ENCODE data around the gene SYT9. TPM values are rescaled to one million over a fixed set of nuclear protein-coding genes. Genes with fewer than 3 reads are reported as not detected.

Gene SYT9
- total and polyA plus RNA-seq, 2 of the 4 experiments (the other 2 are of a cell fraction), result not detected

DNA sequence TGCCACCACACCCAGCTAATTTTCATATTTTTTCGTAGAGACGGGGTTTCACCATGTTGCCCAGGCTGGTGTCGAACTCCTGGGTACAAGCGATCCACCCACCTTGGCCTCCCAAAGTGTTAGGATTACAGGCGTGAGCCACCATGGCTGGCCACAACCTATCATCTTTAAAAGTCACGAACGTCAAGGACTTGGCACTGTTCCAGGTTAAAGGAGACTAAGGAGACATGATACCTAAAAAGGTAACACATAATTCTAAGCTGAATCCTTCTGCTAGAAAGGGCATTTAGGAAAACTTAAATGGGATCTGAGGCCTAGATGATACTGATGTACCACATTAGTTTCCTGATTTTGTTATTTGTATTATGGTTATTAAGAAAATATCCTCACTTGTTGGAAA lies 43.3 kb upstream of the SYT9 start:
- no peaks in the 10 kb centered on the region for H3K79me1 ChIP-seq (ENCODE audit: low read depth in 1 of 2, low read length in 2 of 2)
- no peak overlapping the region for H3K4me3 ChIP-seq (ENCODE audit: insufficient read depth, low read depth, low read length)
- H2AK5ac ChIP-seq (ENCODE audit: low read depth, low read length), result no peak overlapping the region
- H3K4ac ChIP-seq (ENCODE audit: low read depth, low read length), result no peak overlapping the region
- no peak overlapping the region for H2BK15ac ChIP-seq (ENCODE audit: low read depth, low read length)
- no peak overlapping the region for H2BK120ac ChIP-seq (ENCODE audit: low read depth, low read length)
- no peaks in the 10 kb centered on the region; the same call in 1 of the 2 replicates for H3K9me1 ChIP-seq (ENCODE audit: insufficient read depth, low read length)
- ATAC-seq (ENCODE audit: low read depth), result no peak
- WGBS, 2 experiments (ENCODE audit: extremely low coverage in 2 of 2, insufficient read length in 1 of 2), result 63% methylated on average over 3 of the region's 7 CpGs; no CpG with 5 or more reads in 1 of the 2 experiments
- H3K36me3 ChIP-seq (ENCODE audit: control insufficient read depth, insufficient read depth, low read length), result no peaks in the 10 kb centered on the region
- H2AFZ ChIP-seq (replicated peaks; ENCODE audit: low read length, poor library complexity), result no peak overlapping the region
- H4K91ac ChIP-seq (ENCODE audit: insufficient read depth, low read depth, low read length), result no peak overlapping the region
- intact Hi-C loops (cut with micrococcal nuclease), result no loop called here
- no peak overlapping the region for H3K27ac ChIP-seq (ENCODE audit: insufficient read depth, low read length)
- TF ChIP-seq BHLHE40 (IDR thresholded peaks at IDR 0.05; ENCODE audit: low read depth, low read length), result no peak
- TF ChIP-seq NFE2L2 (IDR thresholded peaks at IDR 0.05; ENCODE audit: low read depth, low read length), result no peak
- no peak for TF ChIP-seq SMC3 (IDR thresholded peaks at IDR 0.05; ENCODE audit: low read depth, low read length)
- no peak for TF ChIP-seq CHD1 (IDR thresholded peaks at IDR 0.05; ENCODE audit: low read depth, low read length)
- no peak for TF ChIP-seq MXI1 (IDR thresholded peaks at IDR 0.05; ENCODE audit: borderline replicate concordance, low read depth, low read length)
- TF ChIP-seq MAZ (IDR thresholded peaks at IDR 0.05; ENCODE audit: borderline replicate concordance, low read depth, low read length), result no peak
- TF ChIP-seq, protein P1, sequence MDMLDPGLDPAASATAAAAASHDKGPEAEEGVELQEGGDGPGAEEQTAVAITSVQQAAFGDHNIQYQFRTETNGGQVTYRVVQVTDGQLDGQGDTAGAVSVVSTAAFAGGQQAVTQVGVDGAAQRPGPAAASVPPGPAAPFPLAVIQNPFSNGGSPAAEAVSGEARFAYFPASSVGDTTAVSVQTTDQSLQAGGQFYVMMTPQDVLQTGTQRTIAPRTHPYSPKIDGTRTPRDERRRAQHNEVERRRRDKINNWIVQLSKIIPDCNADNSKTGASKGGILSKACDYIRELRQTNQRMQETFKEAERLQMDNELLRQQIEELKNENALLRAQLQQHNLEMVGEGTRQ (IDR thresholded peaks at IDR 0.05; ENCODE audit: low read depth, low read length), result no peak
- TF ChIP-seq MAFK (IDR thresholded peaks at IDR 0.05; ENCODE audit: low read depth, low read length), result no peak
- TF ChIP-seq, protein P2, sequence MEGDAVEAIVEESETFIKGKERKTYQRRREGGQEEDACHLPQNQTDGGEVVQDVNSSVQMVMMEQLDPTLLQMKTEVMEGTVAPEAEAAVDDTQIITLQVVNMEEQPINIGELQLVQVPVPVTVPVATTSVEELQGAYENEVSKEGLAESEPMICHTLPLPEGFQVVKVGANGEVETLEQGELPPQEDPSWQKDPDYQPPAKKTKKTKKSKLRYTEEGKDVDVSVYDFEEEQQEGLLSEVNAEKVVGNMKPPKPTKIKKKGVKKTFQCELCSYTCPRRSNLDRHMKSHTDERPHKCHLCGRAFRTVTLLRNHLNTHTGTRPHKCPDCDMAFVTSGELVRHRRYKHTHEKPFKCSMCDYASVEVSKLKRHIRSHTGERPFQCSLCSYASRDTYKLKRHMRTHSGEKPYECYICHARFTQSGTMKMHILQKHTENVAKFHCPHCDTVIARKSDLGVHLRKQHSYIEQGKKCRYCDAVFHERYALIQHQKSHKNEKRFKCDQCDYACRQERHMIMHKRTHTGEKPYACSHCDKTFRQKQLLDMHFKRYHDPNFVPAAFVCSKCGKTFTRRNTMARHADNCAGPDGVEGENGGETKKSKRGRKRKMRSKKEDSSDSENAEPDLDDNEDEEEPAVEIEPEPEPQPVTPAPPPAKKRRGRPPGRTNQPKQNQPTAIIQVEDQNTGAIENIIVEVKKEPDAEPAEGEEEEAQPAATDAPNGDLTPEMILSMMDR (conservative IDR thresholded peaks at IDR 0.05; ENCODE audit: low read depth, low read length), result no peak
- TF ChIP-seq CEBPB (IDR thresholded peaks at IDR 0.05; ENCODE audit: low read depth, low read length), result no peak
- no peak for TF ChIP-seq RFX5 (IDR thresholded peaks at IDR 0.05; ENCODE audit: low read depth, low read length)
- no peak for TF ChIP-seq POLR2A (IDR thresholded peaks at IDR 0.05; ENCODE audit: low read depth, low read length)
- no peak for TF ChIP-seq RCOR1 (IDR thresholded peaks at IDR 0.05; ENCODE audit: insufficient replicate concordance, low read length)
- TF ChIP-seq, protein P3, sequence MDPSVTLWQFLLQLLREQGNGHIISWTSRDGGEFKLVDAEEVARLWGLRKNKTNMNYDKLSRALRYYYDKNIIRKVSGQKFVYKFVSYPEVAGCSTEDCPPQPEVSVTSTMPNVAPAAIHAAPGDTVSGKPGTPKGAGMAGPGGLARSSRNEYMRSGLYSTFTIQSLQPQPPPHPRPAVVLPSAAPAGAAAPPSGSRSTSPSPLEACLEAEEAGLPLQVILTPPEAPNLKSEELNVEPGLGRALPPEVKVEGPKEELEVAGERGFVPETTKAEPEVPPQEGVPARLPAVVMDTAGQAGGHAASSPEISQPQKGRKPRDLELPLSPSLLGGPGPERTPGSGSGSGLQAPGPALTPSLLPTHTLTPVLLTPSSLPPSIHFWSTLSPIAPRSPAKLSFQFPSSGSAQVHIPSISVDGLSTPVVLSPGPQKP (IDR thresholded peaks at IDR 0.05; ENCODE audit: borderline replicate concordance, low read depth, low read length), result no peak
- TF ChIP-seq RAD21 (IDR thresholded peaks at IDR 0.05; ENCODE audit: low read length), result no peak
- no peak for TF ChIP-seq FOS (IDR thresholded peaks at IDR 0.05; ENCODE audit: low read depth, low read length)
- H4K5ac ChIP-seq (ENCODE audit: low read depth, low read length), result no peak overlapping the region
- no peak overlapping the region for H2AK9ac ChIP-seq (replicated peaks; ENCODE audit: low read depth, low read length, poor library complexity)
- DNase-seq, result no peak
- no peak overlapping the region for H3K4me2 ChIP-seq (ENCODE audit: low read depth, low read length)
- no peak overlapping the region for H3K14ac ChIP-seq (replicated peaks; ENCODE audit: low read depth, low read length)
- in situ Hi-C loops (cut with MboI; ENCODE audit: low sequenced_read_pairs), result no loop called here
- BruUV-seq (replicated peaks), result no TSS peak
- no peak overlapping the region for H3K56ac ChIP-seq (ENCODE audit: extremely low read depth, insufficient read depth, low read length)
- no peaks in the 10 kb centered on the region for H3K4me1 ChIP-seq (ENCODE audit: control insufficient read depth, insufficient read depth, low read length)
- H3K23ac ChIP-seq (ENCODE audit: low read depth, low read length), result no peak overlapping the region
- no peaks in the 10 kb centered on the region for H4K20me1 ChIP-seq (ENCODE audit: insufficient read depth, low read length)
- no peak overlapping the region for H2BK5ac ChIP-seq (ENCODE audit: low read depth, low read length, poor library complexity, severe bottlenecking)
- no peaks in the 10 kb centered on the region for H3K9me3 ChIP-seq (ENCODE audit: control insufficient read depth, insufficient read depth, low read length)
- H2BK20ac ChIP-seq (ENCODE audit: low read depth, low read length), result no peak overlapping the region
- H4K8ac ChIP-seq (ENCODE audit: low read depth in 2 of 2, low read length in 2 of 2), result no peak overlapping the region
- H3K27me3 ChIP-seq (ENCODE audit: control insufficient read depth, insufficient read depth, low read length), result no peaks in the 10 kb centered on the region
- dilution Hi-C loops (cut with HindIII; ENCODE audit: low sequenced_read_pairs, unreplicated experiment), result no loop called here
- CTCF ChIA-PET, result interaction anchor here (0.5 kb wide), 1 partner anchor 11 kb away, joined by 6 read pairs; no protein-coding TSS in a partner anchor
- POLR2A ChIA-PET (ENCODE audit: unreplicated experiment), result no interaction called here
- no peak overlapping the region for H3K9ac ChIP-seq (ENCODE audit: low read depth, low read length)
- H3K18ac ChIP-seq (ENCODE audit: low read depth, low read length), result no peak overlapping the region
